Colonic mucosa (tissue), 4 donors: ENCODE results near the gene RPS27L. TPM values are rescaled to one million over a fixed set of nuclear protein-coding genes. Genes with fewer than 3 reads are reported as not detected.

Experiments
- DNase-seq: peaks from one replicate; pipeline ENCODE4 v3.0.0-alpha.2; 2020
- H3K27ac ChIP-seq: fragments of 200-600 bp; one replicate; pipeline ENCODE4 v1.8.0; 2021
- H3K27me3 ChIP-seq: fragments of 200-600 bp; one replicate; pipeline ENCODE4 v1.8.0; 2021
- H3K36me3 ChIP-seq: fragments of 200-600 bp; one replicate; pipeline ENCODE4 v1.8.0; 2021
- H3K4me1 ChIP-seq: fragments of 200-600 bp; one replicate; pipeline ENCODE4 v1.8.0; 2021; ENCODE audit warnings: mild to moderate bottlenecking
- H3K4me3 ChIP-seq: fragments of 200-600 bp; one replicate; pipeline ENCODE4 v1.8.0; 2021
- H3K9ac ChIP-seq, 2 donors: one replicate each; pipeline ENCODE4 v1.7.0; 2013; ENCODE audit warnings: control low read depth in 2 of 2, low read depth in 2 of 2, low read length in 2 of 2
- H3K9me3 ChIP-seq: fragments of 200-600 bp; one replicate; pipeline ENCODE4 v1.8.0; 2021
- CTCF ChIP-seq: fragments of 200-600 bp; IDR thresholded peaks from one replicate; pipeline ENCODE4 v1.8.0; 2022; ENCODE audit warnings: antibody characterized with exemption, mild to moderate bottlenecking
- intact Hi-C: fragments of 100-400 bp; cut with DNase I; formaldehyde crosslinking; loops from one replicate; pipeline ENCODE4 v1.14.1; 2022
- total RNA-seq, 2 donors: library from RNA; stranded (reverse); fragmentation: NEBNext Ultra II Directional in 1 of 2; extraction: Animal tissue kit (Norgen Biotek cat#: 25700) in 1 of 2; gene quantifications; one replicate each; pipeline ENCODE4 v1.2.1, GENCODE V29; 2021
- donor health status: healthy.
- donor health status: DM: no; HTN: no; CAD: no.
- donor health status: DM: no; HTN: no; CAD: no.

Gene RPS27L
- total RNA-seq: 100 to 1,000 TPM; 205 to 269 TPM

GRCh38 chr15:63157118-63157843 lies at the start of gene RPS27L:
RPS27L (minus strand) TSS chr15:63157477; CDS start chr15:63157405, 72 bp downstream.
- intact Hi-C loops: no loop called here
- no peak for TF ChIP-seq CTCF
- Histone ChIP-seq H3K9ac (peak within 1 kb of the TSS; percentile 87 to 95), H3K4me1 (no peaks in the 10 kb centered on the region), H3K27ac (peak within 1 kb of the TSS; percentile 98), H3K36me3 (no peaks in the 10 kb centered on the region), H3K27me3 (no peaks in the 10 kb centered on the region), H3K4me3 (peak within 1 kb of the TSS; percentile 79), H3K9me3 (no peaks in the 10 kb centered on the region)
- DNase-seq: peak; percentile 94

GRCh38 chr15:63206079-63206478 lies 48.8 kb upstream of the RPS27L start:
- DNase-seq: no peak
- H3K9ac ChIP-seq: no peak overlapping the region

GRCh38 chr15:63203451-63204090 lies 46.3 kb upstream of the RPS27L start:
- no peak overlapping the region for H3K27ac ChIP-seq
- H3K9me3 ChIP-seq: no peaks in the 10 kb centered on the region
- H3K4me1 ChIP-seq: no peaks in the 10 kb centered on the region
- no peak overlapping the region for H3K9ac ChIP-seq
- no peak overlapping the region for H3K4me3 ChIP-seq
- H3K36me3 ChIP-seq: no peaks in the 10 kb centered on the region
- intact Hi-C loops: no loop called here
- DNase-seq: no peak
- TF ChIP-seq CTCF: no peak
- H3K27me3 ChIP-seq: no peaks in the 10 kb centered on the region

More at GRCh38 chr15:63206079-63206478, 48.8 kb upstream of the RPS27L start:
- Histone ChIP-seq H3K36me3 (no peaks in the 10 kb centered on the region), H3K27ac (no peak overlapping the region), H3K4me3 (no peak overlapping the region), H3K27me3 (no peaks in the 10 kb centered on the region), H3K4me1 (no peaks in the 10 kb centered on the region), H3K9me3 (no peaks in the 10 kb centered on the region)
- intact Hi-C loops: no loop called here
- no peak for TF ChIP-seq CTCF

- Histone ChIP-seq H3K27ac (no peak overlapping the region), H3K4me1 (no peaks in the 10 kb centered on the region), H3K9ac (no peak overlapping the region), H3K9me3 (no peaks in the 10 kb centered on the region), H3K4me3 (no peak overlapping the region), H3K36me3 (no peaks in the 10 kb centered on the region), H3K27me3 (no peaks in the 10 kb centered on the region)
- intact Hi-C loops: no loop called here
- no peak for TF ChIP-seq CTCF
- no peak for DNase-seq
Observed at GRCh38 chr15:63202861-63203260, 45.6 kb upstream of the RPS27L start.

- Histone ChIP-seq H3K27me3 (no peaks in the 10 kb centered on the region), H3K27ac (no peak overlapping the region), H3K9me3 (no peaks in the 10 kb centered on the region), H3K4me3 (no peak overlapping the region), H3K36me3 (no peaks in the 10 kb centered on the region), H3K9ac (no peak overlapping the region), H3K4me1 (no peaks in the 10 kb centered on the region)
- no peak for DNase-seq
- no peak for TF ChIP-seq CTCF
- intact Hi-C loops: no loop called here
Observed at GRCh38 chr15:63200464-63201249, 43.4 kb upstream of the RPS27L start.
